ENCODE results near the gene EML4. TPM values are rescaled to one million over a fixed set of nuclear protein-coding genes. Genes with fewer than 3 reads are reported as not detected.

The EML4 gene
- polyA plus RNA-seq, 1 of the 3 experiments (the other 2 are of a cell fraction) = 35.0 TPM

GRCh38 chr2:42286268-42286946 lies 117.3 kb downstream of the EML4 start:
- Histone ChIP-seq H3K4me3 (ENCODE audit: low read depth in 2 of 2, low read length in 1 of 2) (no peak overlapping the region), H3K36me3 (replicated peaks in 1 of 2; ENCODE audit: control insufficient read depth in 1 of 2, insufficient read depth in 2 of 2, low read length in 1 of 2) (peaks cover 42 to 84% of the 10 kb centered on the region in 2 experiments), H3K4me2 (no peak overlapping the region), H3K79me2 (ENCODE audit: insufficient read depth) (no peaks in the 10 kb centered on the region), H3K27me3 (ENCODE audit: insufficient read depth) (no peaks in the 10 kb centered on the region), H3K9me2 (no peaks in the 10 kb centered on the region), H3K4me1 (ENCODE audit: control insufficient read depth in 1 of 2, insufficient read depth in 2 of 2, low read depth in 1 of 2, low read length in 1 of 2) (no peaks in the 10 kb centered on the region; a peak in 2 of 4 replicates), H3K27ac (ENCODE audit: low read depth in 2 of 2, low read length in 1 of 2) (peak overlapping the region in 1 of 2 experiments; percentile 5; a peak in 2 of 4 replicates), H3K9me3 (no peaks in the 10 kb centered on the region), H4K20me1 (ENCODE audit: insufficient read depth) (no peaks in the 10 kb centered on the region), H3F3A (replicated peaks; ENCODE audit: insufficient read depth) (peaks cover 3% of the 10 kb centered on the region), H2AFZ (ENCODE audit: low read depth) (no peak overlapping the region), H3K9ac (no peak overlapping the region)
- ChIA-PET CTCF (interaction anchor here (0.6 to 1.7 kb wide), 3 partner anchors 8 to 476 kb away, joined by 3 read pairs; no protein-coding TSS in a partner anchor), POLR2A (interaction anchor here (0.8 kb wide), 1 partner anchor 13 kb away, joined by 3 read pairs; no protein-coding TSS in a partner anchor)
- DNase-seq = no peak
- WGBS (ENCODE audit: low lambda C conversion rate) = 97% methylated on average over 2 of the region's 2 CpGs
- TF ChIP-seq ELF1 (IDR thresholded peaks at IDR 0.05) (no peak), RCOR1 (IDR thresholded peaks at IDR 0.05; ENCODE audit: low read length) (no peak), EP300 (IDR thresholded peaks at IDR 0.05; ENCODE audit: borderline replicate concordance in 1 of 2, low read depth in 1 of 2, low read length in 1 of 2) (no peak)

GRCh38 chr2:42288811-42289210 lies 119.7 kb downstream of the EML4 start:
- peaks cover 3% of the 10 kb centered on the region for H3F3A ChIP-seq (replicated peaks; ENCODE audit: insufficient read depth)
- H3K9me2 ChIP-seq = no peaks in the 10 kb centered on the region
- H2AFZ ChIP-seq (ENCODE audit: low read depth) = no peak overlapping the region
- TF ChIP-seq NFIC (IDR thresholded peaks at IDR 0.05; ENCODE audit: borderline replicate concordance) = no peak
- TF ChIP-seq TCF12 (IDR thresholded peaks at IDR 0.05) = no peak
- no peak for TF ChIP-seq TAF1 (IDR thresholded peaks at IDR 0.05; ENCODE audit: borderline replicate concordance, low read depth, low read length)
- no peak for TF ChIP-seq IRF3 (IDR thresholded peaks at IDR 0.05; ENCODE audit: low read depth, low read length)
- no peak for TF ChIP-seq YY1 (IDR thresholded peaks at IDR 0.05; ENCODE audit: low read depth)
- H3K4me1 ChIP-seq (ENCODE audit: control insufficient read depth in 1 of 2, insufficient read depth in 2 of 2, low read depth in 1 of 2, low read length in 1 of 2) = no peaks in the 10 kb centered on the region; a peak in 2 of 4 replicates
- H3K36me3 ChIP-seq (replicated peaks in 1 of 2; ENCODE audit: control insufficient read depth in 1 of 2, insufficient read depth in 2 of 2, low read length in 1 of 2) = peaks cover 43 to 68% of the 10 kb centered on the region in 2 experiments
- no peak for DNase-seq
- H3K9me3 ChIP-seq = no peaks in the 10 kb centered on the region
- H3K4me2 ChIP-seq = no peak overlapping the region
- H3K9ac ChIP-seq = no peak overlapping the region
- no peaks in the 10 kb centered on the region for H4K20me1 ChIP-seq (ENCODE audit: insufficient read depth)
- WGBS (ENCODE audit: low lambda C conversion rate) = 71% methylated on average over 1 of the region's 1 CpG
- no peak overlapping the region for H3K4me3 ChIP-seq (ENCODE audit: low read depth in 2 of 2, low read length in 1 of 2)
- no peaks in the 10 kb centered on the region for H3K79me2 ChIP-seq (ENCODE audit: insufficient read depth)
- H3K27me3 ChIP-seq (ENCODE audit: insufficient read depth) = no peaks in the 10 kb centered on the region
- POLR2A ChIA-PET = no interaction called here
- CTCF ChIA-PET = interaction anchor here (0.7 to 1.4 kb wide), 3 partner anchors 28 to 383 kb away, joined by 3 read pairs; no protein-coding TSS in a partner anchor
- H3K27ac ChIP-seq (ENCODE audit: low read depth in 2 of 2, low read length in 1 of 2) = no peak overlapping the region

GRCh38 chr2:42289222-42289621 lies 120.1 kb downstream of the EML4 start:
- WGBS (ENCODE audit: low lambda C conversion rate) = 95% methylated on average over 4 of the region's 4 CpGs
- Histone ChIP-seq H2AFZ (ENCODE audit: low read depth) (no peak overlapping the region), H3K4me3 (ENCODE audit: low read depth in 2 of 2, low read length in 1 of 2) (no peak overlapping the region), H3K4me2 (no peak overlapping the region), H3K36me3 (replicated peaks in 1 of 2; ENCODE audit: control insufficient read depth in 1 of 2, insufficient read depth in 2 of 2, low read length in 1 of 2) (peaks cover 45 to 68% of the 10 kb centered on the region in 2 experiments), H3F3A (replicated peaks; ENCODE audit: insufficient read depth) (no peaks in the 10 kb centered on the region), H3K9me3 (no peaks in the 10 kb centered on the region), H3K27me3 (ENCODE audit: insufficient read depth) (no peaks in the 10 kb centered on the region), H3K79me2 (ENCODE audit: insufficient read depth) (no peaks in the 10 kb centered on the region), H3K27ac (ENCODE audit: low read depth in 2 of 2, low read length in 1 of 2) (no peak overlapping the region), H3K9me2 (no peaks in the 10 kb centered on the region), H3K9ac (no peak overlapping the region), H4K20me1 (ENCODE audit: insufficient read depth) (no peaks in the 10 kb centered on the region), H3K4me1 (ENCODE audit: control insufficient read depth in 1 of 2, insufficient read depth in 2 of 2, low read depth in 1 of 2, low read length in 1 of 2) (no peaks in the 10 kb centered on the region; a peak in 2 of 4 replicates)
- ChIA-PET CTCF (interaction anchor here (0.6 to 1.3 kb wide), 3 partner anchors 14 to 58 kb away, joined by 3 read pairs; no protein-coding TSS in a partner anchor), POLR2A (no interaction called here)
- DNase-seq = no peak
- TF ChIP-seq NRF1 (IDR thresholded peaks at IDR 0.05; ENCODE audit: low read depth, low read length) = no peak
- no peak for TF ChIP-seq NFIC (IDR thresholded peaks at IDR 0.05; ENCODE audit: borderline replicate concordance)
- TF ChIP-seq MEF2A (IDR thresholded peaks at IDR 0.05; ENCODE audit: borderline replicate concordance, low read depth) = no peak
- no peak for TF ChIP-seq EP300 (IDR thresholded peaks at IDR 0.05; ENCODE audit: borderline replicate concordance in 1 of 2, low read depth in 1 of 2, low read length in 1 of 2)
- no peak for TF ChIP-seq RXRA (IDR thresholded peaks at IDR 0.05; ENCODE audit: borderline replicate concordance, low read depth)
- no peak for TF ChIP-seq SMC3 (IDR thresholded peaks at IDR 0.05; ENCODE audit: low read depth, low read length)
- TF ChIP-seq RAD21 (IDR thresholded peaks at IDR 0.05; ENCODE audit: low read length) = no peak
- no peak for TF ChIP-seq REST (IDR thresholded peaks at IDR 0.05; ENCODE audit: low read depth, low read length)
- no peak for TF ChIP-seq POLR2AphosphoS5 (IDR thresholded peaks at IDR 0.05; ENCODE audit: low read depth, low read length)
- TF ChIP-seq PBX3 (IDR thresholded peaks at IDR 0.05) = no peak
- no peak for TF ChIP-seq TCF12 (IDR thresholded peaks at IDR 0.05)

All from SK-N-SH (cell line).